Measurements from ENCODE around the gene UBFD1. TPM values are rescaled to one million over a fixed set of nuclear protein-coding genes. Genes with fewer than 3 reads are reported as not detected.

UBFD1 gene
- total RNA-seq, 2 donors from 2014 or later: 42.0 to 57.0 TPM

GRCh38 chr16:23584186-23585076, 26.9 kb downstream of the UBFD1 start:
- DNase-seq: no peak
- TF ChIP-seq CTCF (IDR thresholded peaks at IDR 0.05) (no peak), POLR2A (IDR thresholded peaks at IDR 0.05) (no peak)
- Histone ChIP-seq H3K36me3 (replicated peaks in 1 of 2; ENCODE audit: insufficient read depth in 1 of 2, low read depth in 2 of 2) (peaks cover 5 to 22% of the 10 kb centered on the region in 2 donors), H3K4me3 (no peak overlapping the region), H3K27ac (no peak overlapping the region), H3K9me3 (no peaks in the 10 kb centered on the region), H3K4me1 (no peaks in the 10 kb centered on the region), H3K27me3 (no peaks in the 10 kb centered on the region)
- 88 to 93% methylated on average over 13 to 14 of the region's 14 CpGs for WGBS, 2 donors
- intact Hi-C loops (cut with DNase I): no loop called here
- no peak for ATAC-seq

- Histone ChIP-seq H3K27me3 (no peaks in the 10 kb centered on the region), H3K4me3 (no peak overlapping the region), H3K36me3 (replicated peaks in 1 of 2; ENCODE audit: insufficient read depth in 1 of 2, low read depth in 2 of 2) (peaks cover 5 to 16% of the 10 kb centered on the region in 2 donors), H3K4me1 (no peaks in the 10 kb centered on the region), H3K27ac (no peak overlapping the region), H3K9me3 (no peaks in the 10 kb centered on the region)
- DNase-seq (no peak), ATAC-seq (no peak)
- 89 to 91% methylated on average over 5 of the region's 5 CpGs for WGBS, 2 donors
- TF ChIP-seq POLR2A (IDR thresholded peaks at IDR 0.05) (no peak), CTCF (IDR thresholded peaks at IDR 0.05) (no peak)
- intact Hi-C loops (cut with DNase I): no loop called here
Measured at GRCh38 chr16:23587726-23588125, 30.2 kb downstream of the UBFD1 start.

GRCh38 chr16:23590181-23590580, 32.7 kb downstream of the UBFD1 start:
- Histone ChIP-seq H3K9me3 (no peaks in the 10 kb centered on the region), H3K27me3 (no peaks in the 10 kb centered on the region), H3K27ac (no peak overlapping the region), H3K36me3 (replicated peaks in 1 of 2; ENCODE audit: insufficient read depth in 1 of 2, low read depth in 2 of 2) (peaks cover under 1 to 9% of the 10 kb centered on the region in 2 donors), H3K4me3 (no peak overlapping the region), H3K4me1 (peaks cover 11% of the 10 kb centered on the region)
- ATAC-seq: no peak
- intact Hi-C loops (cut with DNase I): no loop called here
- 72 to 98% methylated on average over 3 of the region's 3 CpGs for WGBS, 2 donors
- TF ChIP-seq POLR2A (IDR thresholded peaks at IDR 0.05) (no peak), CTCF (IDR thresholded peaks at IDR 0.05) (no peak)
- no peak for DNase-seq

- H3K9me3 ChIP-seq: no peaks in the 10 kb centered on the region
- H3K36me3 ChIP-seq (replicated peaks in 1 of 2; ENCODE audit: insufficient read depth in 1 of 2, low read depth in 2 of 2): peaks cover 0 to 5% of the 10 kb centered on the region in 2 donors
- H3K27me3 ChIP-seq: no peaks in the 10 kb centered on the region
- 93 to 98% methylated on average over 7 to 12 of the region's 12 CpGs for whole genome bisulfite sequencing, 2 donors
- DNase-seq (no peak), ATAC-seq (no peak)
- intact Hi-C loops (cut with DNase I): no loop called here
- TF ChIP-seq CTCF (IDR thresholded peaks at IDR 0.05): no peak
- no peak for TF ChIP-seq POLR2A (IDR thresholded peaks at IDR 0.05)
- peaks cover 13% of the 10 kb centered on the region for H3K4me1 ChIP-seq
- H3K27ac ChIP-seq: no peak overlapping the region
- no peak overlapping the region for H3K4me3 ChIP-seq
Measured at GRCh38 chr16:23594186-23594585, 36.7 kb downstream of the UBFD1 start.

Data from body of pancreas (tissue), 4 donors.